Naive thymus-derived CD4-positive, alpha-beta T cell (primary cell): ENCODE results near the gene VGF. TPM values are rescaled to one million over a fixed set of nuclear protein-coding genes. Genes with fewer than 3 reads are reported as not detected.
A peak's percentile ranks its signal among the peaks of the same experiment; 100 is the strongest.

Experiments
- ATAC-seq: fragments of 150-1000 bp; cut with Tn5 transposase; 2 replicates; pipeline ENCODE4 v1.10.0; 2021; ENCODE audit warnings: mild to moderate bottlenecking, moderate library complexity
- CTCF ChIA-PET: fragments of 350-600 bp; sonication (Branson Sonifier 250); formaldehyde crosslinking; loops from one replicate; lab custom pipeline; 2021; ENCODE audit warnings: antibody characterized with exemption; lab: Charles Lee
- POLR2A ChIA-PET: fragments of 350-600 bp; sonication (Branson Sonifier 250); formaldehyde crosslinking; loops from one replicate; lab custom pipeline; 2021; ENCODE audit warnings: antibody characterized with exemption, inconsistent platforms; lab: Charles Lee
- DNase-seq, 9 donors: peaks; one replicate each; pipeline versions ENCODE4 v3.0.0 to v3.0.0-alpha.2; 2020 to 2022; ENCODE audit warnings: mixed read lengths in 1 of 9
- H3K27ac ChIP-seq: one replicate; pipeline ENCODE4 v1.7.0; 2013; ENCODE audit warnings: mild to moderate bottlenecking, low read depth, low read length, moderate library complexity
- H3K27me3 ChIP-seq, 2 donors: one replicate each; pipeline ENCODE4 v1.7.0; 2013; ENCODE audit warnings: low read length in 2 of 2, mild to moderate bottlenecking in 2 of 2, moderate library complexity in 2 of 2; ENCODE audit not compliant: control insufficient read depth in 2 of 2, insufficient read depth in 2 of 2
- H3K36me3 ChIP-seq, 3 experiments: 1 replicate in 2 of 3; 2 replicates in 1 of 3; pipeline ENCODE4 v1.7.0; 2013; ENCODE audit warnings: low read length in 3 of 3, mild to moderate bottlenecking in 3 of 3, moderate library complexity in 1 of 3; ENCODE audit not compliant: insufficient read depth in 3 of 3, control insufficient read depth in 2 of 3
- H3K4me1 ChIP-seq, 2 donors: one replicate each; pipeline ENCODE4 v1.7.0; 2013; ENCODE audit warnings: low read length in 2 of 2, mild to moderate bottlenecking in 2 of 2, moderate library complexity in 1 of 2; ENCODE audit not compliant: control insufficient read depth in 2 of 2, insufficient read depth in 2 of 2
- H3K4me3 ChIP-seq: 2 replicates; pipeline ENCODE4 v1.7.0; 2013; ENCODE audit warnings: mild to moderate bottlenecking, low read length
- H3K9me3 ChIP-seq, 3 experiments: 1 replicate in 2 of 3; 2 replicates in 1 of 3; pipeline ENCODE4 v1.7.0; 2013; ENCODE audit warnings: low read length in 3 of 3; ENCODE audit not compliant: control insufficient read depth in 2 of 3
- H3K27ac Mint-ChIP-seq, 9 donors: one replicate each; pipeline ENCODE4 v1.8.0; 2020 to 2022; ENCODE audit warnings: mixed read lengths in 9 of 9, mild to moderate bottlenecking in 8 of 9, moderate library complexity in 5 of 9, inconsistent platforms in 2 of 9
- H3K27me3 Mint-ChIP-seq, 5 donors: one replicate each; pipeline ENCODE4 v1.8.0; 2021 to 2022; ENCODE audit warnings: mixed read lengths in 5 of 5, mild to moderate bottlenecking in 1 of 5
- H3K36me3 Mint-ChIP-seq, 5 donors: one replicate each; pipeline ENCODE4 v1.8.0; 2020 to 2022; ENCODE audit warnings: mixed read lengths in 5 of 5, mild to moderate bottlenecking in 3 of 5, inconsistent platforms in 1 of 5
- H3K4me1 Mint-ChIP-seq, 7 donors: one replicate each; pipeline ENCODE4 v1.8.0; 2020 to 2022; ENCODE audit warnings: mixed read lengths in 7 of 7, mild to moderate bottlenecking in 3 of 7, inconsistent platforms in 1 of 7
- H3K4me3 Mint-ChIP-seq, 10 donors: one replicate each; pipeline ENCODE4 v1.8.0; 2020 to 2022; ENCODE audit warnings: mild to moderate bottlenecking in 10 of 10, mixed read lengths in 10 of 10, moderate library complexity in 6 of 10, inconsistent platforms in 2 of 10
- H3K9me3 Mint-ChIP-seq, 11 donors: one replicate each; pipeline ENCODE4 v1.8.0; 2020 to 2022; ENCODE audit warnings: mixed read lengths in 11 of 11, mild to moderate bottlenecking in 4 of 11, inconsistent platforms in 1 of 11, moderate library complexity in 1 of 11
- intact Hi-C, 2 donors: fragments of 100-400 bp; cut with micrococcal nuclease; formaldehyde crosslinking; loops; one replicate each; pipeline ENCODE4 v1.15.1; 2023
- polyA plus RNA-seq, 2 donors: library from polyadenylated mRNA; unstranded; fragments of 300-500 nt; fragmentation: Illumina TruSeq; gene quantifications; one replicate each; pipeline ENCODE4 v1.2.3, GENCODE V29; 2021
- total RNA-seq, 6 experiments: library from RNA in 5 of 6; stranded (reverse) in 5 of 6; gene quantifications; 1 replicate in 5 of 6; 2 replicates in 1 of 6; pipeline ENCODE4 v1.2.3 and lab custom pipeline; 2021 to 2026

The VGF gene
- total and polyA plus RNA-seq, 7 experiments from 2014 or later: 0.19 TPM; not detected in 6

DNA sequence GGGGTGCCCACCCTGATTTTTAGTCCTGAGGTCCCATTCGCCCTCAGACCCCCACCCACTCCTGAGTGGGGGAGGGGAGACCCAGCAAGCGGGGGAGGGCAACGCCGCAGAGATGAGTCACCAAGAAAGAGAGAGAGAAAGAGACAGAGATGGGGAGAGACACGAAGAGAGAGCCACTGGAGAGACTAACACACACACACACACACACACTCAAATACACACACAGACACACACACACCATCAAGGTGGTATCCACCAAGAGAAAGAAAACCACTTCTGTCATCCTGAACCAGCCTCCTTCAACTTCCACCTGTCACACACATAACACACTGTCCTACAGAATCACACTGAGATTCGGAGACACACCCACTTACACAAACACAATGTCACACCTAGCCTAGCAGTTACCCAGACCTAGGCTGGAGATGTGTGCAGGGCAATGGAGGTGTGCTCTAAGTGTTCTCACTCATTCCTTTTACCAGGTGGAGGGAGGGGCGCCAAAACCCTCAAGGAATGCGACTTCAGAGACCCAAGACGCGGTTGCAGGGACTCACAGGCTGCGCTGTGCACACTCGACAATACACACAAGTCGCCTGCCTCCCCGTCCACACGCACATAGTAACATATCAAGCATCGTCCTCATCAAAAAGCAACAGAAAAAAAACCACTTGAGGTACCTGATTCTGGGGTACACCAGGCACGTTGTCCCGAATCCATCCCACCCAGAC, 3.9 kb upstream of the VGF start:
- ChIA-PET POLR2A (no interaction called here), CTCF (interaction anchor here (0.5 to 3.0 kb wide), 6 partner anchors 13 to 26 kb away, joined by 3 to 31 read pairs (median 4); no protein-coding TSS in a partner anchor)
- Histone ChIP-seq H3K27me3 (peaks cover 18 to 68% of the 10 kb centered on the region in 2 donors), H3K36me3 (no peaks in the 10 kb centered on the region), H3K27ac (no peak overlapping the region), H3K4me1 (peaks cover 55 to 74% of the 10 kb centered on the region in 2 donors), H3K9me3 (peaks cover 0 to 2% (median 0%) of the 10 kb centered on the region in 3 experiments), H3K4me3 (no peak overlapping the region)
- no peak for ATAC-seq
- intact Hi-C loops: loop anchor here (1.0 to 5.0 kb wide), 3 partner anchors 23 to 282 kb away; partner anchors contain the start of gene UFSP1 (in 1 of the 2)
- peak overlapping the region in 6 of 9 donors; percentile 8 to 78 (median 36) for H3K27ac Mint-ChIP-seq
- H3K36me3 Mint-ChIP-seq: peaks cover 0 to 9% (median 0%) of the 10 kb centered on the region in 5 donors
- peaks cover 62 to 87% (median 67%) of the 10 kb centered on the region in 7 donors for H3K4me1 Mint-ChIP-seq
- H3K27me3 Mint-ChIP-seq: peaks cover 77 to 91% (median 78%) of the 10 kb centered on the region in 5 donors
- DNase-seq: no peak
- H3K9me3 Mint-ChIP-seq: peaks cover 0 to 11% (median 3%) of the 10 kb centered on the region in 11 donors
- peak overlapping the region; percentile 26 to 77 (median 66) for H3K4me3 Mint-ChIP-seq

- Mint-ChIP-seq H3K27me3 (peaks cover 69 to 85% (median 73%) of the 10 kb centered on the region in 5 donors), H3K4me1 (peaks cover 57 to 79% (median 63%) of the 10 kb centered on the region in 7 donors), H3K27ac (no peak overlapping the region), H3K4me3 (peak overlapping the region in 5 of 10 donors; percentile 2 to 51 (median 33)), H3K36me3 (peaks cover 0 to 4% (median 0%) of the 10 kb centered on the region in 5 donors), H3K9me3 (peaks cover 0 to 11% (median 0%) of the 10 kb centered on the region in 11 donors)
- ChIA-PET CTCF (interaction anchor here (0.5 to 1.4 kb wide), 4 partner anchors 14 to 26 kb away, joined by 3 to 7 read pairs (median 4); no protein-coding TSS in a partner anchor), POLR2A (no interaction called here)
- H3K4me3 ChIP-seq: no peak overlapping the region
- peaks cover 16 to 64% of the 10 kb centered on the region in 2 donors for H3K27me3 ChIP-seq
- H3K27ac ChIP-seq: no peak overlapping the region
- DNase-seq: no peak
- H3K36me3 ChIP-seq: no peaks in the 10 kb centered on the region
- H3K9me3 ChIP-seq: no peaks in the 10 kb centered on the region
- peaks cover 52 to 71% of the 10 kb centered on the region in 2 donors for H3K4me1 ChIP-seq
- intact Hi-C loops: loop anchor here (1.0 to 5.0 kb wide), 3 partner anchors 24 to 281 kb away; partner anchors contain the start of gene UFSP1 (in 1 of the 2)
- ATAC-seq: no peak
Observed at GRCh38 chr7:101168412-101169049, 3.2 kb upstream of the VGF start.

DNA sequence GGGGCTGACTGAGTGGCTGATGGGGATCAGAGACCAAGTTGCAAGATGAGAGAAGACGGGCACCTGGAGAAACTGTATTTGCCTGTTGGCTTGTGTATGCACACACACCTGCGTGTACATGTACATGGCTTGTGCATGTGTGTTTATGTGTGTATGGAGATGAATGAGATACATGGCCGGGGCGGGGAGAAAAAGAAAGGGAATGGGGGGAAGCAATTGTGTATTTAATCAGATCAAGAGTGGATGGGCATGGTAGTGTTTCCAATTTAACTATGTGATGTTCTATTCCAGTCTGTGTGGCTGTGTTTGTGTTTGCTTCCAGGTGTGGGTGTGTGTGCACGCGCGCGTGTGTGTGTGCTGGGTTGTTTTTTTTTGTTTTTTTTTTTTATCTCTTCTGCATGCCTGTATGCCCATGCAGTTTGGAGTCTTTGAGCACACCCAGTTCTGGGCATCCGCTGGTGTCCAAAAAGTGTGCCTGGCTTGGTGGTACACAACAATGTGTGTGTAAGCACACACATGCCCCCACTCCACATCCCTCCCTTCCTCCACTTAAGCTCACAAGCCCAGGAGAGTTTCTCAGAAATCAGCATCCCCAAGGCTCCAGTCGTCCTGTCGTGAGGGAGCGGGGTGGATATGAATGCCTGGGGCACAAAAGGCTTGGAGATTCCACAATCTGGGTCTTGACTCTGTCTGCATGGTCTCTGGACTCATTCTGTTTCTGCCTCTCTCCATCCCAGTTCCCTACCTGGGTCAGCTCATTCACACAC, 2.5 kb upstream of the VGF start:
- peaks cover 57 to 72% (median 64%) of the 10 kb centered on the region in 7 donors for H3K4me1 Mint-ChIP-seq
- CTCF ChIA-PET: interaction anchor here (1.0 to 1.4 kb wide), 2 partner anchors 24 kb away, joined by 3 to 7 read pairs; no protein-coding TSS in a partner anchor
- no peak for ATAC-seq

GRCh38 chr7:101166909-101167644, 1.7 kb upstream of the VGF start:
- Mint-ChIP-seq H3K27me3 (peaks cover 66 to 84% (median 71%) of the 10 kb centered on the region in 5 donors), H3K4me3 (peak overlapping the region in 3 of 10 donors; percentile 53 to 61 (median 58)), H3K9me3 (peaks cover 0 to 11% (median 0%) of the 10 kb centered on the region in 11 donors), H3K36me3 (peaks cover 0 to 4% (median 0%) of the 10 kb centered on the region in 5 donors), H3K27ac (no peak overlapping the region), H3K4me1 (peaks cover 56 to 73% (median 63%) of the 10 kb centered on the region in 7 donors)
- Histone ChIP-seq H3K27ac (no peak overlapping the region), H3K36me3 (no peaks in the 10 kb centered on the region), H3K4me3 (no peak overlapping the region), H3K9me3 (no peaks in the 10 kb centered on the region), H3K4me1 (peaks cover 45 to 57% of the 10 kb centered on the region in 2 donors), H3K27me3 (peaks cover 19 to 55% of the 10 kb centered on the region in 2 donors)
- no peak for ATAC-seq
- DNase-seq: no peak
- POLR2A ChIA-PET: no interaction called here
- intact Hi-C loops: loop anchor here in 1 of 2 donors (5.0 kb wide), 1 partner anchor 280 kb away; the partner anchor contains the start of gene UFSP1
- CTCF ChIA-PET: interaction anchor here (2.0 kb wide), 1 partner anchor 23 kb away, joined by 9 read pairs; no protein-coding TSS in a partner anchor

More for the DNA sequence above, 2.5 kb upstream of the VGF start:
- no peaks in the 10 kb centered on the region for H3K9me3 ChIP-seq
- H3K4me3 Mint-ChIP-seq: peak overlapping the region in 3 of 10 donors; percentile 2 to 51 (median 39)
- peaks cover 16 to 57% of the 10 kb centered on the region in 2 donors for H3K27me3 ChIP-seq
- POLR2A ChIA-PET: no interaction called here
- H3K27ac ChIP-seq: no peak overlapping the region
- peaks cover 45 to 65% of the 10 kb centered on the region in 2 donors for H3K4me1 ChIP-seq
- no peak overlapping the region for H3K4me3 ChIP-seq
- H3K36me3 Mint-ChIP-seq: peaks cover 0 to 4% (median 0%) of the 10 kb centered on the region in 5 donors
- peak overlapping the region in 1 of 9 donors; percentile 1 for H3K27ac Mint-ChIP-seq
- peaks cover 64 to 81% (median 71%) of the 10 kb centered on the region in 5 donors for H3K27me3 Mint-ChIP-seq
- DNase-seq: no peak
- intact Hi-C loops: loop anchor here in 1 of 2 donors (5.0 kb wide), 1 partner anchor 281 kb away; the partner anchor contains the start of gene UFSP1
- H3K9me3 Mint-ChIP-seq: peaks cover 0 to 11% (median 0%) of the 10 kb centered on the region in 11 donors
- no peaks in the 10 kb centered on the region for H3K36me3 ChIP-seq

- ATAC-seq (no peak), DNase-seq (no peak)
- ChIA-PET CTCF (interaction anchor here (2.0 kb wide), 1 partner anchor 22 kb away, joined by 9 read pairs; no protein-coding TSS in a partner anchor), POLR2A (no interaction called here)
- Mint-ChIP-seq H3K4me1 (peaks cover 52 to 69% (median 58%) of the 10 kb centered on the region in 7 donors), H3K36me3 (peaks cover 0 to 5% (median 0%) of the 10 kb centered on the region in 5 donors), H3K27me3 (peaks cover 63 to 80% (median 68%) of the 10 kb centered on the region in 5 donors), H3K4me3 (peak overlapping the region in 2 of 10 donors; percentile 53 to 58), H3K27ac (no peak overlapping the region), H3K9me3 (peaks cover 0 to 11% (median 0%) of the 10 kb centered on the region in 11 donors)
- intact Hi-C loops: loop anchor here in 1 of 2 donors (5.0 kb wide), 1 partner anchor 279 kb away; the partner anchor contains the start of gene UFSP1
- Histone ChIP-seq H3K9me3 (no peaks in the 10 kb centered on the region), H3K27me3 (peaks cover 20 to 53% of the 10 kb centered on the region in 2 donors), H3K36me3 (no peaks in the 10 kb centered on the region), H3K4me3 (no peak overlapping the region), H3K27ac (no peak overlapping the region), H3K4me1 (peaks cover 41 to 52% of the 10 kb centered on the region in 2 donors)
Observed at GRCh38 chr7:101166648-101166908, 1.2 kb upstream of the VGF start.
